CD4-positive, alpha-beta T cell treated with Interleukin-6 for 4 hours (primary cell): ENCODE results near the gene HAPLN1.

Source experiments
- DNase-seq: peaks from one replicate; pipeline ENCODE4 v3.0.0-alpha.2; 2020; ENCODE audit warnings: mixed read lengths

The HAPLN1 gene

GRCh38 chr5:83715236-83716065 is 5.2 kb downstream of the HAPLN1 start:
- no peak for DNase-seq

- DNase-seq: no peak
These were observed 5.8 kb downstream of the HAPLN1 start for GRCh38 chr5:83714810-83715209.

- DNase-seq: peak; percentile 35
These were observed 8.6 kb downstream of the HAPLN1 start for GRCh38 chr5:83711982-83712601.

- DNase-seq: no peak
These were observed 10.7 kb downstream of the HAPLN1 start for GRCh38 chr5:83709973-83710372.

GRCh38 chr5:83708170-83708569 is 12.5 kb downstream of the HAPLN1 start:
- no peak for DNase-seq

- DNase-seq: no peak
These were observed 17.6 kb downstream of the HAPLN1 start for GRCh38 chr5:83703059-83703458.

- no peak for DNase-seq
These were observed 18.8 kb downstream of the HAPLN1 start for GRCh38 chr5:83701886-83702285.

- DNase-seq: no peak
These were observed 30.8 kb downstream of the HAPLN1 start for GRCh38 chr5:83689881-83690280.

GRCh38 chr5:83688281-83688680 is 32.4 kb downstream of the HAPLN1 start:
- no peak for DNase-seq

GRCh38 chr5:83687124-83687619 is 33.5 kb downstream of the HAPLN1 start:
- no peak for DNase-seq

- no peak for DNase-seq
These were observed 34.4 kb downstream of the HAPLN1 start for GRCh38 chr5:83686251-83686650.

- no peak for DNase-seq
These were observed 36.8 kb downstream of the HAPLN1 start for GRCh38 chr5:83683836-83684235.

GRCh38 chr5:83672646-83673045 is 48.0 kb downstream of the HAPLN1 start:
- no peak for DNase-seq

- DNase-seq: no peak
These were observed 48.5 kb downstream of the HAPLN1 start for GRCh38 chr5:83672158-83672557.

GRCh38 chr5:83665631-83666030 is 55.0 kb downstream of the HAPLN1 start:
- DNase-seq: no peak

- no peak for DNase-seq
These were observed 58.1 kb downstream of the HAPLN1 start for GRCh38 chr5:83662558-83662957.

- no peak for DNase-seq
These were observed 62.7 kb downstream of the HAPLN1 start for GRCh38 chr5:83657807-83658525.

GRCh38 chr5:83654427-83654994 is 66.1 kb downstream of the HAPLN1 start:
- DNase-seq: no peak

- DNase-seq: no peak
These were observed 67.0 kb downstream of the HAPLN1 start for GRCh38 chr5:83653669-83654068.

- DNase-seq: no peak
These were observed 74.7 kb downstream of the HAPLN1 start for GRCh38 chr5:83645936-83646335.

- DNase-seq: no peak
These were observed 76.4 kb downstream of the HAPLN1 start for GRCh38 chr5:83644301-83644700.

GRCh38 chr5:83641946-83642345 is 78.7 kb downstream of the HAPLN1 start:
- no peak for DNase-seq

- no peak for DNase-seq
These were observed 80.7 kb downstream of the HAPLN1 start for GRCh38 chr5:83639911-83640310.
